EH (cell line): ENCODE results near the gene TTC32.
"Not testable (repeated sequence)": the region's sequence is repeated elsewhere in the genome, so short reads cannot be mapped to it uniquely, and the experiment has no call there.

ENCODE experiments used
- DNase-seq: peaks from one replicate; pipeline ENCODE4 v3.0.0-alpha.2; 2015; ENCODE audit warnings: low read depth

TTC32 gene

DNA sequence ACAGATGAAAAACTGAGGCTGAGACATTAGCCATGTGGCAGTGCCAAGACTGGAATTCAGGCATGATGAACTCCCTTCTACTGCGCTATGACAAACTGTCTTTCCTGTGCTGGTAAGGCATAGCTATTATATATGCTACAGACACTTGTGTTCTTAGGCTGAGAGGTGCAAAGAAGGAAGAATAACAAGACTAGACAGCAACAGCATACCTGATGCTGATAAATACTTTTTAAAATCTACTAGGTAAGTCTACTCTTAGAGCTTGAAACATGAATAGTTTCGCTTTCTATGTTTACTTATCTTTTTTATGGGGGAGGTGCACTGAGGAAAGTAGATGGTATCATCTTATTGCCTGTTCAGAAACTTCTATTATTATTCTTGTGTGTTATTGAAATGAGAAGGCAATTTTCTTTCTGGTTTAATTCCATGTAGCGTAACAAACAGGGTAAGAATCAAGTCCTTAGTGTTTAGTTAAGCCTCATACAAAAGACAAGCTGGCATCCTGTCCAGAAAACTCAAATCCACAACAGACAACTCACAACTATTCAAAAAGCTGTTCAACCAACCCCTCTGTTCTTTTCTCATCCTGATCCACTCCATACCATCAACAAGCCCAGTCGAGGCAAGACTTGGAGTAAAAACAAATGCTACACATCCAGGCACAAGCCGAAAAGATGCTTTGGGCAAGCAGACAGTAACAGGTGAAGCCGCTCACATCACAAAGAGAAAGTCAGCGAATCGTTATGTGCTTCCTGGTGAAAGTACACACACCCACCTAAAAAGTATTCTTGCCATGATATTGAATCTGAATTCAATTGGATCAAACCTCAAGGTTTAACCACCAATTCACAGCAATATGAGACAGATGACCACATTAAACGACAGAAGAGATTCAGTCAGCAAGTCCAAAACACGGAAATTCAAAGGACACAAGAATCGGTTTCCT is 1.5 kb downstream of the TTC32 start:
- peak; percentile 19 for DNase-seq

DNA sequence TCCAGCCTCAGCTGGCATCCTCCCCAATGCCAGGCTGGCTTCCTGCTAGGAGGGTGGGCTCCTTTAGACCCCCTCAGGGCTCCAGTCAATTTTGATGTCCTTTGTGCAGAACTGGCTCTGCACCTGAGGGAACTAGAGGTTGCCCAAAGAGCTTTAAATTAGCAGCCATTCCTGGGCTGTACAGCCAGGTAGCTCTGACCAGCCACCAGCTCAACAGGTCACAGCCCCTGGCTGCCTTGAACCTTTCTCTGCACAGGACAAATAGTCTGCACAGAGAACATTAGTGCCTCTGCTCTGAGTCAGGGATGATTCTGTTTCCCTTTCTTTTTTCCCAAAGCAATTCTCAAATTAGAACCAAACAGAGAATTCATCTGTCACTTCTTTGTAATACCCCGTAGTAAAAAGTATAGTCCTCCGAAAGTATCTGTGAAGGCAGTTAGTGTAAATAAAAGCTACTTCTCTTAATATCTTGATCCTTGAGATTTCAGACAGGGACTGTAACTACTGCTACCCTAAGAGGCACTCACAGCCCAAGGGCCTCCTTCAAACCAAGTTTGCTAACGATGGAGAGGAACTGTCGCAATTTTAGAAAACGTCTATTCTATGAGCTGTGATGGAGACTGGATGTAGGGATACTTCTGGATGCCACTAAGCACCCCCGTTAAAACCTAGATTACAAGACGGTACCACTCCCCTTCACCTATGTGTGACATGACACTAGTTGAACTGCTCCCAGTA is 3.0 kb downstream of the TTC32 start:
- DNase-seq = peak; percentile 3

DNA sequence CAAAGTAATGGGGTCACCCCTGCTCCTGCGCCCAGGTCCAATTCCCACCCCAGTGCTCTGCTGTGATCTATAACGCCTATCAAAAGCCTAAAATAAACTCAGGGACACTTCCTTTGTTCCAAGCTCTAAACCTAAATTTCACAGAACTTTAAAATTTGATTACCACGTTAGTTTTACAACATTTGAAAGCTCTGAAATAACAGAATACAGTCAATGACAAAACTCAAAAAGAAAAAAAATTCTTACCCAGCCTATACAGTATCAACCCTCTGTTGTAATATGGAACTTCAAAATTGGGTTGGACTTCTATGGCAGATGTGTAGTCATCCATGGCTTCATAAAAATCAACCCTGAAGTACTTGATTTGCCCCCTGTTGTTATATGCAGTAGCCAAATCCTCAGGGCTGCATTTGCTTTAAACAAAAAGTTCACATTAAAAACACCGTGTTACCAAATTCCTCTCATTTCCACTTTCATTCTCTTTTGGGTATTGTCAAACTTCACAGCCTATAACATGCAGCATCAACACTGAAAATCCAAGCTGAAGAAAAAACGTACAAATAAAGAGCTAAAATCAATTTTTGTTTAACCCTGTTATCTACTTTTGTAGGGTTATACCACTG is 4.0 kb downstream of the TTC32 start:
- no peak for DNase-seq

DNA sequence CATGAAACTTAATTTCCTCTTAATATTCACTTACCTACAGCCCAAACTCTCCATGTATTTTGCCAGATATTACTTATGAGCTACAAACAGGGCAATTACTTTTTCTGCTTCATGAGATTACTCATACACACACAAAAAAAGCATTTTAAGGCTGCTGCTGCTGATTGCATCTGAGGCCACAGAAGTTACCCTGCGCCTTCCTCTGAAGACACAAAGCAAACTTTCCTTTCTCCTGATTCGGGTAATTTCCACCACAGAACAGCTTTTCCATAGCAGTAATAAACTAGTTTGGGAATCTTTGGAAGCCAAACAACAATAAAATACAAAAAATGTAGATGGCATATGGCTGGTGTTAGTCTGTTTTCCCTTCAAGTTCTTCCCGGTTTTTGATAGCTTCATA is 6.2 kb downstream of the TTC32 start:
- DNase-seq = peak; percentile 11

- no peak for DNase-seq
Observed at GRCh38 chr2:19894134-19894792, 7.5 kb downstream of the TTC32 start.

GRCh38 chr2:19893520-19894133 is 8.2 kb downstream of the TTC32 start:
- DNase-seq = no peak

DNA sequence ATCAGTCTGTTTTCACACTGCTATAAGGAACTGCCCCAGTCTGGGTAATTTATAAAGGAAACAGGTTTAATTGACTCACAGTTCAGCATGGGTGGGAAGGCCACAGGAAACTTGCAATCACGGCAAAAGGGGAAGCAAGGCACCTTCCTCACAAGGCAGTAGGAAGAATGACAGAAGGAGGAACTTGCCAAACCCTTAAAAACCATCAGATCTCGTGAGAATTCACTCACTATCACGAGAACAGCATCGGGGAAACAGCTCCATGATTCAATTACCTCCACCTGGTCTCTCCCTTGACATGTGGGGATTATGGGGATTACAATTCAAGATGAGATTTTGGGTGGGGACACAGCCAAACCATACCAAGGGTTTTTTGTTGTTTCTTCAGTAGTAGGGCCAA is 9.8 kb downstream of the TTC32 start:
- not testable (repeated sequence) for DNase-seq

DNA sequence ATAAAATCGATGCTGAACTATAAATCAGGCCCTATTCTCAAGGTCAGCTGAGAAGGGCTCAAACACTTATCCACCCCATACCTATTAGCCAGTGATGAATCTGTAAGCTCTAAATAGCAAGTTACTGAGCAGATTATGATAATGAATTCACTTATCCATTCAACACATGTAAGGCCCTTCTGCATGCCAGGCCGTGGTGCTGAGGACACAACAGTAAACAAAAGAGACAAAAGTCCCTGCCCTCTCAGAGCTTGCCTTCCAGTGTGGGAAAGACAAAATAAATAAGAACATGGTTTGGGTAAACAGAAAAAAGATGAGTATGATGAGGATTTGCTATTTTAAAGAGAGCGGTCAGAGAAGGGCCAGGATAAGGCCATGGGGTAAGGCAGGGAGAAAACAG is 11.7 kb downstream of the TTC32 start:
- DNase-seq = no peak

GRCh38 chr2:19888831-19889230 is 13.0 kb downstream of the TTC32 start:
- no peak for DNase-seq

GRCh38 chr2:19887510-19887909 is 14.3 kb downstream of the TTC32 start:
- DNase-seq = no peak

DNA sequence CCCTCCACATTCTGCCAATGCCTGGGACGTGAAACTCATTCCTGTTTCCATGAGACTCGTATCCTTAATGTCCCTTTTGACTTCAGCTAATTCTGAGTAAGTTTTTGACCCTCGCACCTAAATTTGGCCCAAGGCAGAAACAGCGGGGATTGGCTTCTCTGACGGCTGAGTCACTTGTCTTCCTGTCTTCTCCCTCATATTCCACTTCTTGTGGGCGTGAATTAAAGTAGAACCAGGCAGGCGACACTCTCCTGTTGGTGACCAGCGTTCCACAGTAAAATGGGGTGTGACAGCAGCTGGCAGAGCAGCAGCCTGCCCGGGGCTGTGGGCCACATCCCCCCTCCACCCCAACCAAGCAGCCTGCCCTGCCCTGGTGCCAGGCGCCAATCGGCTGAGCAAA is 15.5 kb downstream of the TTC32 start:
- peak; percentile 21 for DNase-seq

GRCh38 chr2:19885791-19886190 is 16.0 kb downstream of the TTC32 start:
- no peak for DNase-seq

- no peak for DNase-seq
Observed at GRCh38 chr2:19883971-19884720, 17.6 kb downstream of the TTC32 start.

DNA sequence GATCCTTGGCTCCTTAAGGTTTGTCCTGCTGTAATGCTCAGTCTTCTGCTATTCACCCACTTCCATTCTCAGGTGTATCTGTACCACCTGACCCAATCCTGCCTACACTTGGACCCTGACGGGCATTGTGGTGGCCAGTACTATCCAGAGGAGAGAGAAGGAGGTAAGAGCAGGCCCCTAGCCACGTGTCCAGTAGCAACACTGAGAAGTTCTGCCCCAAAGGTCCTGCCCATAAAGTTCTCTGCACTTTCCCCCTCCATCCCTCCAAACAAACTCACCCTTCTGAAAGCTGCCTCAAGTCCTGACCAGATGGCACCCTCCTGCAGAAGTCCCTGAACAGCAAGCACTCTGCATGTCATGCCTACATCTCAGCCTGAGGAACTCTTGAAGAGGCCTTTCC is 18.3 kb downstream of the TTC32 start:
- no peak for DNase-seq

- no peak for DNase-seq
Observed at GRCh38 chr2:19882286-19882685, 19.5 kb downstream of the TTC32 start.

- no peak for DNase-seq
Observed at GRCh38 chr2:19881908-19882265, 19.9 kb downstream of the TTC32 start.

DNA sequence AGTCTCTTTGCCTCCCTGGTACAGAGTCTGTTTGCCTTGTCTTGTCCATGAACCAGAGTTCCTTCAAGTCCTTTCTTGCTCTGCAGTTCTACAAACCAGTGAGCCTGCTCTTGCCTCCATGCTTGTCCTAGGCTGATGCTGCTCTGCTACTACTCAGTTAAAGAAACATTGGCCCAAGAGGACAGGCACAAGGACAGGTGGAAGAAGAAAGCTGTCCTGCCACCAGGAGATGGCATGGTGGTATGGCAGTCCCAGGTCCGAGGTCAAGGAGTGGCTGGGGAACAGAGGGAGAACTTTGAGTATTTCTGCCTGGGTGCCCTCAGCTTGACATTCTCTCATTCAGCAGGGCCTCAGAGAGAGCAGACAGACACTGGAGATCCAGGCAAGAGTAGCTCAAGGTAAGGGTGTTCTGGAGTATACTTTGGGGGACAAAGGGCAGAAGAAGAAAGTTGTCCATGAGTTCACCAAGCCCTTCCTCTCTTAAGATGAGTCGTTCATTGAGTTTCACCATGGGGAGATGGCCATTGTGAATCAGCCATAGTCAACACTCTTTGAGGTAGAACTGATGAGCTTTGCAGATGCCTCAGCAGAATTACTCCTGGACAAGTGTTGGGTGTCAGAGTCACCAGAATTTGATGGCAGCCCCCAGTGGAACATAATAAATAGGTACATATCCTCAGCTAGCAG is 20.4 kb downstream of the TTC32 start:
- DNase-seq = no peak

DNA sequence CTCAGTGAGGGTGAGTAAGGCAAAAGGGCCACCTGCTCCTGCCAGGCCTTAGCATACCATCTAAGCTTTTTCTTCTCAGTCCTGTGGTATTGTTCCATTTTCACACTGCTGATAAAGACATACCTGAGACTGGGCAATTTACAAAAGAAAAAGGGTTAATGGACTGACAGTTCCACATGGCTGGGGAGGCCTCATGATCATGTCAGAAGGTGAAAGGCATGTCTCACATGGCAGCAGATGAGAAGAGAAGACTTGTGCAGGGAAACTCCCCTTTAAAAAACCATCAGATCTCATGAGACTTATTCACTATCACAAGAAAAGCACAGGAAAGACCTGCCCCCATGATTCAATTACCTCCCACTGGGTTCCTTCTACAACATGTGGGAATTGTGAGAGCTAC is 21.6 kb downstream of the TTC32 start:
- DNase-seq = not testable (repeated sequence)

DNA sequence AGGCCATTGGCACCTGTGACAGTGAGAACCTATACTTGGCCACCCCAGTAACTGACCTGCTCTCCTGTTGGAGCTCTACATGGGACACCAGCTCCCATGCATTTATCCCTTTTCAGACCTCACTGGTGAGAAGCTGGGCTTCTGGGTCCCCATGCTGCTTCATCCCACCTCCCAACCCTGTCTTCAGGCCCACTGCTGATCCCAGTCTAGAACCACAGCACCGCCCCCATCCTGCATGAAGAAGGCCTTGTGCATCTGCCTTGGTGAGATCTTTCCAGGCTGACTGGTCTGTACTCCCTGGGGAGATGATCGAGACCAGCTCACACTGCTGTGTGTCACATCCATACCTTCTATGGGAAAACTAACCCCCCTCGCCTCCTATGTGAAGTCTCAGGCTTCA is 22.7 kb downstream of the TTC32 start:
- no peak for DNase-seq

GRCh38 chr2:19878268-19879046 is 23.3 kb downstream of the TTC32 start:
- no peak for DNase-seq
